ENCODE results near the gene ITPR2. TPM values are rescaled to one million over a fixed set of nuclear protein-coding genes. Genes with fewer than 3 reads are reported as not detected.
"Not testable (repeated sequence)": the region's sequence is repeated elsewhere in the genome, so short reads cannot be mapped to it uniquely, and the experiment has no call there.

Gene ITPR2
- total and polyA plus RNA-seq, 4 donors: 1.5 to 84.8 (median 21.8) TPM

- Histone ChIP-seq H3K36me3 (ENCODE audit: control insufficient read depth in 1 of 2, insufficient read depth in 2 of 2, low read length in 1 of 2) (no peaks in the 10 kb centered on the region), H3K27me3 (ENCODE audit: control insufficient read depth in 1 of 2, insufficient read depth in 2 of 2, low read length in 1 of 2) (no peaks in the 10 kb centered on the region), H3K4me3 (ENCODE audit: low read length in 2 of 2) (no peak overlapping the region), H3K9me3 (ENCODE audit: control insufficient read depth, low read length) (no peaks in the 10 kb centered on the region), H3K27ac (ENCODE audit: low read depth in 1 of 2, low read length in 2 of 2) (no peak overlapping the region), H3K4me1 (ENCODE audit: control insufficient read depth in 1 of 2, insufficient read depth in 2 of 2, low read length in 2 of 2) (no peaks in the 10 kb centered on the region)
- intact Hi-C loops (cut with DNase I): no loop called here
- 94 to 95% methylated on average over 6 of the region's 6 CpGs for WGBS, 2 donors
- DNase-seq: no peak
- ATAC-seq (ENCODE audit: low FRiP score): peak; percentile 50
Observed at GRCh38 chr12:26732005-26732908, 100.7 kb downstream of the ITPR2 start.

- H3K27me3 ChIP-seq (ENCODE audit: control insufficient read depth in 1 of 2, insufficient read depth in 2 of 2, low read length in 1 of 2): no peaks in the 10 kb centered on the region
- no peak overlapping the region for H3K27ac ChIP-seq (ENCODE audit: low read depth in 1 of 2, low read length in 2 of 2)
- WGBS, 2 donors: 91 to 93% methylated on average over 7 of the region's 7 CpGs
- H3K4me3 ChIP-seq (ENCODE audit: low read length in 2 of 2): no peak overlapping the region
- no peaks in the 10 kb centered on the region for H3K9me3 ChIP-seq (ENCODE audit: control insufficient read depth, low read length)
- intact Hi-C loops (cut with DNase I): no loop called here
- ATAC-seq (ENCODE audit: low FRiP score) (no peak), DNase-seq (no peak)
- no peaks in the 10 kb centered on the region for H3K4me1 ChIP-seq (ENCODE audit: control insufficient read depth in 1 of 2, insufficient read depth in 2 of 2, low read length in 2 of 2)
- no peaks in the 10 kb centered on the region for H3K36me3 ChIP-seq (ENCODE audit: control insufficient read depth in 1 of 2, insufficient read depth in 2 of 2, low read length in 1 of 2)
Observed at GRCh38 chr12:26730481-26731350, 102.3 kb downstream of the ITPR2 start.

- H3K27ac ChIP-seq (ENCODE audit: low read depth in 1 of 2, low read length in 2 of 2); H3K27me3 ChIP-seq (ENCODE audit: control insufficient read depth in 1 of 2, insufficient read depth in 2 of 2, low read length in 1 of 2); H3K36me3 ChIP-seq (ENCODE audit: control insufficient read depth in 1 of 2, insufficient read depth in 2 of 2, low read length in 1 of 2); H3K4me1 ChIP-seq (ENCODE audit: control insufficient read depth in 1 of 2, insufficient read depth in 2 of 2, low read length in 2 of 2); H3K9me3 ChIP-seq (ENCODE audit: control insufficient read depth, low read length); intact Hi-C loops (cut with DNase I); DNase-seq; ATAC-seq (ENCODE audit: low FRiP score); H3K4me3 ChIP-seq (ENCODE audit: low read length in 2 of 2): not testable (repeated sequence)
- WGBS, 2 donors: 94 to 95% methylated on average over 1 of the region's 1 CpG
Observed at GRCh38 chr12:26729137-26729671, 103.8 kb downstream of the ITPR2 start.

GRCh38 chr12:26728205-26729050, 104.6 kb downstream of the ITPR2 start:
- DNase-seq (no peak), ATAC-seq (ENCODE audit: low FRiP score) (no peak)
- Histone ChIP-seq H3K4me1 (ENCODE audit: control insufficient read depth in 1 of 2, insufficient read depth in 2 of 2, low read length in 2 of 2) (peaks cover under 1 to 2% of the 10 kb centered on the region in 2 donors), H3K27me3 (ENCODE audit: control insufficient read depth in 1 of 2, insufficient read depth in 2 of 2, low read length in 1 of 2) (no peaks in the 10 kb centered on the region), H3K4me3 (ENCODE audit: low read length in 2 of 2) (no peak overlapping the region), H3K9me3 (ENCODE audit: control insufficient read depth, low read length) (no peaks in the 10 kb centered on the region), H3K27ac (ENCODE audit: low read depth in 1 of 2, low read length in 2 of 2) (no peak overlapping the region), H3K36me3 (ENCODE audit: control insufficient read depth in 1 of 2, insufficient read depth in 2 of 2, low read length in 1 of 2) (no peaks in the 10 kb centered on the region)
- 77 to 85% methylated on average over 5 of the region's 5 CpGs for WGBS, 2 donors
- intact Hi-C loops (cut with DNase I): no loop called here

GRCh38 chr12:26727482-26728204, 105.4 kb downstream of the ITPR2 start:
- peaks cover 4 to 7% of the 10 kb centered on the region in 2 donors for H3K4me1 ChIP-seq (ENCODE audit: control insufficient read depth in 1 of 2, insufficient read depth in 2 of 2, low read length in 2 of 2)
- no peak overlapping the region for H3K4me3 ChIP-seq (ENCODE audit: low read length in 2 of 2)
- no peaks in the 10 kb centered on the region for H3K9me3 ChIP-seq (ENCODE audit: control insufficient read depth, low read length)
- ATAC-seq (ENCODE audit: low FRiP score) (no peak), DNase-seq (no peak)
- intact Hi-C loops (cut with DNase I): no loop called here
- H3K27me3 ChIP-seq (ENCODE audit: control insufficient read depth in 1 of 2, insufficient read depth in 2 of 2, low read length in 1 of 2): no peaks in the 10 kb centered on the region
- no peak overlapping the region for H3K27ac ChIP-seq (ENCODE audit: low read depth in 1 of 2, low read length in 2 of 2)
- no peaks in the 10 kb centered on the region for H3K36me3 ChIP-seq (ENCODE audit: control insufficient read depth in 1 of 2, insufficient read depth in 2 of 2, low read length in 1 of 2)
- 94 to 95% methylated on average over 13 of the region's 13 CpGs for WGBS, 2 donors

- H3K4me3 ChIP-seq (ENCODE audit: low read length in 2 of 2): no peak overlapping the region
- ATAC-seq (ENCODE audit: low FRiP score): no peak
- H3K4me1 ChIP-seq (ENCODE audit: control insufficient read depth in 1 of 2, insufficient read depth in 2 of 2, low read length in 2 of 2): peaks cover 6 to 7% of the 10 kb centered on the region in 2 donors
- no peaks in the 10 kb centered on the region for H3K27me3 ChIP-seq (ENCODE audit: control insufficient read depth in 1 of 2, insufficient read depth in 2 of 2, low read length in 1 of 2)
- intact Hi-C loops (cut with DNase I): no loop called here
- no peak for DNase-seq
- H3K27ac ChIP-seq (ENCODE audit: low read depth in 1 of 2, low read length in 2 of 2): no peak overlapping the region
- no peaks in the 10 kb centered on the region for H3K36me3 ChIP-seq (ENCODE audit: control insufficient read depth in 1 of 2, insufficient read depth in 2 of 2, low read length in 1 of 2)
- 13% methylated on average over 2 of the region's 2 CpGs for whole genome bisulfite sequencing, 2 donors
- H3K9me3 ChIP-seq (ENCODE audit: control insufficient read depth, low read length): no peaks in the 10 kb centered on the region
Observed at GRCh38 chr12:26726956-26727355, 106.0 kb downstream of the ITPR2 start.

- peak overlapping the region in 1 of 2 donors; percentile 36 for H3K27ac ChIP-seq (ENCODE audit: low read depth in 1 of 2, low read length in 2 of 2)
- ATAC-seq (ENCODE audit: low FRiP score) (no peak), DNase-seq (no peak)
- no peaks in the 10 kb centered on the region for H3K9me3 ChIP-seq (ENCODE audit: control insufficient read depth, low read length)
- 91 to 94% methylated on average over 2 of the region's 2 CpGs for WGBS, 2 donors
- H3K27me3 ChIP-seq (ENCODE audit: control insufficient read depth in 1 of 2, insufficient read depth in 2 of 2, low read length in 1 of 2): no peaks in the 10 kb centered on the region
- H3K4me1 ChIP-seq (ENCODE audit: control insufficient read depth in 1 of 2, insufficient read depth in 2 of 2, low read length in 2 of 2): peaks cover 6 to 7% of the 10 kb centered on the region in 2 donors
- intact Hi-C loops (cut with DNase I): no loop called here
- no peaks in the 10 kb centered on the region for H3K36me3 ChIP-seq (ENCODE audit: control insufficient read depth in 1 of 2, insufficient read depth in 2 of 2, low read length in 1 of 2)
- no peak overlapping the region for H3K4me3 ChIP-seq (ENCODE audit: low read length in 2 of 2)
Observed at GRCh38 chr12:26725276-26725916, 107.6 kb downstream of the ITPR2 start.

Data from aorta (tissue), 5 donors.